Activated CD4-positive, alpha-beta T cell treated with anti-CD3 and anti-CD28 coated beads, Interleukin-2, amount 10 ng/mL, durations not matched to agents 24 days and 14 days (primary cell): ENCODE measurements around the gene B4GALNT3. TPM values are rescaled to one million over a fixed set of nuclear protein-coding genes. Genes with fewer than 3 reads are reported as not detected.

ENCODE experiments used
- DNase-seq: peaks from one replicate; pipeline ENCODE4 v3.0.0; 2022
- H3K27ac Mint-ChIP-seq: one replicate; pipeline ENCODE4 v1.8.0; 2022; ENCODE audit warnings: mild to moderate bottlenecking, mixed read lengths
- H3K27me3 Mint-ChIP-seq: one replicate; pipeline ENCODE4 v1.8.0; 2022; ENCODE audit warnings: mixed read lengths
- H3K36me3 Mint-ChIP-seq: one replicate; pipeline ENCODE4 v1.8.0; 2022; ENCODE audit warnings: low read depth, mild to moderate bottlenecking, mixed read lengths
- H3K4me1 Mint-ChIP-seq: one replicate; pipeline ENCODE4 v1.8.0; 2021; ENCODE audit warnings: mixed read lengths
- H3K4me3 Mint-ChIP-seq: one replicate; pipeline ENCODE4 v1.8.0; 2022; ENCODE audit warnings: mild to moderate bottlenecking, moderate library complexity, mixed read lengths
- H3K9me3 Mint-ChIP-seq: one replicate; pipeline ENCODE4 v1.8.0; 2021; ENCODE audit warnings: mixed read lengths
- intact Hi-C: fragments of 100-400 bp; cut with micrococcal nuclease; formaldehyde crosslinking; loops from one replicate; pipeline ENCODE4 v1.15.1; 2023
- total RNA-seq: library from RNA; stranded (reverse); gene quantifications from 2 replicates; pipeline ENCODE4 v1.2.3, GENCODE V29; 2022

Gene B4GALNT3
- total RNA-seq, 1 donor from 2014 or later = 6.6 TPM

GRCh38 chr12:558580-558979, 98.8 kb downstream of the B4GALNT3 start:
- no peak overlapping the region for H3K27ac Mint-ChIP-seq
- no peak for DNase-seq
- no peaks in the 10 kb centered on the region for H3K27me3 Mint-ChIP-seq
- intact Hi-C loops = no loop called here
- peaks cover 37% of the 10 kb centered on the region for H3K4me1 Mint-ChIP-seq
- H3K36me3 Mint-ChIP-seq = peaks cover 35% of the 10 kb centered on the region
- no peaks in the 10 kb centered on the region for H3K9me3 Mint-ChIP-seq
- no peak overlapping the region for H3K4me3 Mint-ChIP-seq

GRCh38 chr12:559208-559905, 99.6 kb downstream of the B4GALNT3 start:
- intact Hi-C loops = no loop called here
- Mint-ChIP-seq H3K9me3 (no peaks in the 10 kb centered on the region), H3K36me3 (peaks cover 31% of the 10 kb centered on the region), H3K27ac (no peak overlapping the region), H3K27me3 (no peaks in the 10 kb centered on the region), H3K4me3 (no peak overlapping the region), H3K4me1 (peaks cover 41% of the 10 kb centered on the region)
- DNase-seq = no peak

GRCh38 chr12:559906-560455, 100.2 kb downstream of the B4GALNT3 start:
- H3K36me3 Mint-ChIP-seq = peaks cover 31% of the 10 kb centered on the region
- H3K9me3 Mint-ChIP-seq = no peaks in the 10 kb centered on the region
- DNase-seq = no peak
- H3K4me1 Mint-ChIP-seq = peaks cover 46% of the 10 kb centered on the region
- H3K4me3 Mint-ChIP-seq = no peak overlapping the region
- H3K27ac Mint-ChIP-seq = no peak overlapping the region
- no peaks in the 10 kb centered on the region for H3K27me3 Mint-ChIP-seq
- intact Hi-C loops = no loop called here

GRCh38 chr12:560691-561390, 101.1 kb downstream of the B4GALNT3 start:
- Mint-ChIP-seq H3K4me3 (no peak overlapping the region), H3K27me3 (no peaks in the 10 kb centered on the region), H3K4me1 (peaks cover 49% of the 10 kb centered on the region), H3K9me3 (no peaks in the 10 kb centered on the region), H3K36me3 (peaks cover 33% of the 10 kb centered on the region), H3K27ac (no peak overlapping the region)
- no peak for DNase-seq
- intact Hi-C loops = no loop called here

- Mint-ChIP-seq H3K9me3 (no peaks in the 10 kb centered on the region), H3K27ac (peak overlapping the region; percentile 29), H3K4me1 (peaks cover 52% of the 10 kb centered on the region), H3K36me3 (peaks cover 31% of the 10 kb centered on the region), H3K27me3 (no peaks in the 10 kb centered on the region), H3K4me3 (no peak overlapping the region)
- no peak for DNase-seq
- intact Hi-C loops = no loop called here
Measured at GRCh38 chr12:561391-561705, 101.6 kb downstream of the B4GALNT3 start.

GRCh38 chr12:561908-562593, 102.3 kb downstream of the B4GALNT3 start:
- no peaks in the 10 kb centered on the region for H3K27me3 Mint-ChIP-seq
- peak overlapping the region; percentile 39 for H3K4me3 Mint-ChIP-seq
- peaks cover 29% of the 10 kb centered on the region for H3K36me3 Mint-ChIP-seq
- H3K4me1 Mint-ChIP-seq = peaks cover 51% of the 10 kb centered on the region
- intact Hi-C loops = no loop called here
- H3K9me3 Mint-ChIP-seq = no peaks in the 10 kb centered on the region
- H3K27ac Mint-ChIP-seq = peak overlapping the region; percentile 71
- no peak for DNase-seq

GRCh38 chr12:562634-563033, 102.9 kb downstream of the B4GALNT3 start:
- peak overlapping the region; percentile 79 for H3K27ac Mint-ChIP-seq
- DNase-seq = peak; percentile 73
- H3K9me3 Mint-ChIP-seq = no peaks in the 10 kb centered on the region
- H3K4me1 Mint-ChIP-seq = peaks cover 53% of the 10 kb centered on the region
- intact Hi-C loops = no loop called here
- peak overlapping the region; percentile 65 for H3K4me3 Mint-ChIP-seq
- H3K27me3 Mint-ChIP-seq = no peaks in the 10 kb centered on the region
- H3K36me3 Mint-ChIP-seq = peaks cover 27% of the 10 kb centered on the region

- Mint-ChIP-seq H3K4me3 (peak overlapping the region; percentile 65), H3K27ac (peak overlapping the region; percentile 79), H3K4me1 (peaks cover 55% of the 10 kb centered on the region), H3K27me3 (no peaks in the 10 kb centered on the region), H3K36me3 (peaks cover 27% of the 10 kb centered on the region), H3K9me3 (no peaks in the 10 kb centered on the region)
- peak; percentile 91 for DNase-seq
- intact Hi-C loops = no loop called here
Measured at GRCh38 chr12:563250-563781, 103.6 kb downstream of the B4GALNT3 start.

- H3K27ac Mint-ChIP-seq = peak overlapping the region; percentile 79
- no peak for DNase-seq
- H3K4me3 Mint-ChIP-seq = peak overlapping the region; percentile 65
- no peaks in the 10 kb centered on the region for H3K27me3 Mint-ChIP-seq
- H3K4me1 Mint-ChIP-seq = peaks cover 60% of the 10 kb centered on the region
- H3K9me3 Mint-ChIP-seq = no peaks in the 10 kb centered on the region
- intact Hi-C loops = no loop called here
- H3K36me3 Mint-ChIP-seq = peaks cover 21% of the 10 kb centered on the region
Measured at GRCh38 chr12:563787-564298, 104.1 kb downstream of the B4GALNT3 start.

GRCh38 chr12:565161-565560, 105.4 kb downstream of the B4GALNT3 start:
- intact Hi-C loops = no loop called here
- Mint-ChIP-seq H3K4me1 (peaks cover 63% of the 10 kb centered on the region), H3K4me3 (no peak overlapping the region), H3K27me3 (no peaks in the 10 kb centered on the region), H3K36me3 (peaks cover 10% of the 10 kb centered on the region), H3K9me3 (no peaks in the 10 kb centered on the region), H3K27ac (peak overlapping the region; percentile 40)
- DNase-seq = no peak

GRCh38 chr12:565589-566105, 105.9 kb downstream of the B4GALNT3 start:
- Mint-ChIP-seq H3K36me3 (peaks cover 8% of the 10 kb centered on the region), H3K9me3 (no peaks in the 10 kb centered on the region), H3K27ac (no peak overlapping the region), H3K27me3 (no peaks in the 10 kb centered on the region), H3K4me1 (peaks cover 63% of the 10 kb centered on the region), H3K4me3 (no peak overlapping the region)
- DNase-seq = no peak
- intact Hi-C loops = no loop called here

- Mint-ChIP-seq H3K27me3 (no peaks in the 10 kb centered on the region), H3K4me3 (no peak overlapping the region), H3K27ac (no peak overlapping the region), H3K9me3 (no peaks in the 10 kb centered on the region), H3K4me1 (peaks cover 54% of the 10 kb centered on the region), H3K36me3 (peaks cover 8% of the 10 kb centered on the region)
- intact Hi-C loops = loop anchor here (2.0 kb wide), 1 partner anchor 380 kb away; the partner anchor contains the start of gene RAD52
- no peak for DNase-seq
Measured at GRCh38 chr12:568486-568885, 108.7 kb downstream of the B4GALNT3 start.

- Mint-ChIP-seq H3K4me1 (peaks cover 49% of the 10 kb centered on the region), H3K36me3 (peaks cover 9% of the 10 kb centered on the region), H3K9me3 (no peaks in the 10 kb centered on the region), H3K27me3 (no peaks in the 10 kb centered on the region), H3K4me3 (peak overlapping the region; percentile 86), H3K27ac (no peak overlapping the region)
- intact Hi-C loops = loop anchor here (1.0 to 2.0 kb wide), 2 partner anchors 245 to 380 kb away; partner anchors contain the start of gene RAD52
- DNase-seq = no peak
Measured at GRCh38 chr12:569091-569676, 109.4 kb downstream of the B4GALNT3 start.
